Activated B cell treated with CpG ODN at 0.5 μM for 24 hours (primary cell): ENCODE measurements around the gene TBXA2R. TPM values are rescaled to one million over a fixed set of nuclear protein-coding genes. Genes with fewer than 3 reads are reported as not detected.
"Not testable (repeated sequence)": the region's sequence is repeated elsewhere in the genome, so short reads cannot be mapped to it uniquely, and the experiment has no call there.

Experiments
- ATAC-seq: fragments of 200-7000 bp; cut with Tn5 transposase; one replicate; pipeline ENCODE4 v1.10.0; 2021; ENCODE audit warnings: low read depth, mild to moderate bottlenecking, moderate library complexity
- CTCF ChIA-PET: fragments of 350-600 bp; sonication (Branson Sonifier 250); formaldehyde crosslinking; loops from one replicate; lab custom pipeline; 2021; ENCODE audit warnings: antibody characterized with exemption; lab: Charles Lee
- POLR2A ChIA-PET: fragments of 350-600 bp; sonication (Branson Sonifier 250); formaldehyde crosslinking; loops from one replicate; lab custom pipeline; 2021; ENCODE audit warnings: antibody characterized with exemption; lab: Charles Lee
- DNase-seq: peaks from one replicate; pipeline ENCODE4 v3.0.0; 2022
- H3K27ac Mint-ChIP-seq: one replicate; pipeline ENCODE4 v1.8.0; 2020; ENCODE audit warnings: mixed read lengths
- H3K27me3 Mint-ChIP-seq: one replicate; pipeline ENCODE4 v1.8.0; 2021; ENCODE audit warnings: mixed read lengths
- H3K36me3 Mint-ChIP-seq: one replicate; pipeline ENCODE4 v1.8.0; 2021; ENCODE audit warnings: low read depth, mixed read lengths
- H3K4me1 Mint-ChIP-seq: one replicate; pipeline ENCODE4 v1.8.0; 2021; ENCODE audit warnings: mixed read lengths
- H3K4me3 Mint-ChIP-seq: one replicate; pipeline ENCODE4 v1.8.0; 2020; ENCODE audit warnings: mild to moderate bottlenecking, mixed read lengths
- H3K9me3 Mint-ChIP-seq: one replicate; pipeline ENCODE4 v1.8.0; 2020; ENCODE audit warnings: mixed read lengths
- CTCF ChIP-seq: fragments of 200-600 bp; IDR thresholded peaks from one replicate; pipeline ENCODE4 v1.8.0; 2022; ENCODE audit warnings: antibody characterized with exemption, mild to moderate bottlenecking
- intact Hi-C: fragments of 100-400 bp; cut with micrococcal nuclease; formaldehyde crosslinking; loops from one replicate; pipeline ENCODE4 v1.15.1; 2024
- total RNA-seq: library from RNA; stranded (reverse); gene quantifications from 2 replicates; pipeline ENCODE4 v1.2.3, GENCODE V29; 2022

TBXA2R gene
- total RNA-seq, 1 donor from 2014 or later = 0.47 TPM

DNA sequence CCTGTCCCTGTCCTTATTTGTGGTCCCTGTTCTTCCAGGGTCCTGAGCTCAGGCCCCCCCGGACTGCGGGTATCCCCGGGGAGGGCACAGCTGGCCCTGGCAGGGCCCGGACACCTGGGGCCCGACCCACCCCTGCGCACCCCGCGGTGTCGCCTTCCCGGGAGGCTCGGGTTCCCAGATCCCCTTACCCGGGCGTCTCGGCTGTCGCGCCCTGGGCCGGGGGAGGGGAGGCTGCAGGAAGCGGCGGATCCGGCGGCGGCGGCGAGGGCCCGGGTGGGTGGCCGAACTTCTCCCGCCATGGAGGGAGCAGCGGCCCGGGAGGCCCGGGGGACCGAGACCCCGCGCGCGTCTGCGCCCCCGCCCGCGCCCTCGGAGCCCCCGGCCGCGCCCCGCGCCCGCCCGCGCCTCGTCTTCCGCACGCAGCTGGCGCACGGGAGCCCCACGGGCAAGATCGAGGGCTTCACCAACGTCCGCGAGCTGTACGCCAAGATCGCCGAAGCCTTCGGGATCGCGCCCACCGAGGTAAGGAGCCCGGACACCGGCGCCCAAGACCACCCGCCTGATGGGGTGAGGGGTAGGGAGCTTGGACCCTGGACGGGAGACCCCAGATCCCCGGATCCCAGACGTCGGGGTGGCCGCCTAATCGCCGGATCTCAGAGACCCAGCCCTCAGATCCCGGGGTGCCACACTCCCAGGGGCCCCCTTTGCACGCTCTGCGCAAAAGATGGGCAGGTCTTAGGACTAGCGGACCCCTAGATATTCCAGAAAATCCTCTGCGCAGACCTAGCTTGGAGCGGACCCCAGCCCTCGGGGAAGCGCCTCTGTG, 21.2 kb downstream of the TBXA2R start, which contains the start of gene GIPC3:
TSS of gene GIPC3 (plus strand) at position 178 of the 826 bp plus-strand sequence. CDS start at position 298, 120 bp downstream.
- H3K4me3 Mint-ChIP-seq = peak within 1 kb of the TSS; percentile 48
- TF ChIP-seq CTCF = no peak
- H3K36me3 Mint-ChIP-seq = no peaks in the 10 kb centered on the region
- intact Hi-C loops = loop anchor here (1.0 kb wide), 2 partner anchors 33 to 121 kb away; no protein-coding TSS in a partner anchor
- H3K27me3 Mint-ChIP-seq = peaks cover 2% of the 10 kb centered on the region
- ChIA-PET CTCF (interaction anchor here (1.1 to 3.1 kb wide), 5 partner anchors 28 to 121 kb away, joined by 3 to 15 read pairs (median 3); partner anchors contain the start of gene MFSD12), POLR2A (no interaction called here)
- DNase-seq (peak; percentile 26), ATAC-seq (peak; percentile 25)
- no peaks in the 10 kb centered on the region for H3K9me3 Mint-ChIP-seq
- H3K27ac Mint-ChIP-seq = no peak within 1 kb of the TSS
- H3K4me1 Mint-ChIP-seq = no peaks in the 10 kb centered on the region

- ChIA-PET POLR2A (interaction anchor here (0.6 kb wide), 1 partner anchor 23 kb away, joined by 4 read pairs; no protein-coding TSS in a partner anchor), CTCF (interaction anchor here (1.2 to 3.1 kb wide), 2 partner anchors 27 to 39 kb away, joined by 3 to 15 read pairs; partner anchors contain the start of gene MFSD12)
- H3K9me3 Mint-ChIP-seq, DNase-seq, H3K36me3 Mint-ChIP-seq, H3K27ac Mint-ChIP-seq, ATAC-seq, H3K27me3 Mint-ChIP-seq, H3K4me1 Mint-ChIP-seq, H3K4me3 Mint-ChIP-seq, intact Hi-C loops: not testable (repeated sequence)
Observed at GRCh38 chr19:3584036-3584802, 22.5 kb downstream of the TBXA2R start.

GRCh38 chr19:3581792-3582191, 24.9 kb downstream of the TBXA2R start:
- H3K9me3 Mint-ChIP-seq, H3K36me3 Mint-ChIP-seq, H3K4me3 Mint-ChIP-seq, ATAC-seq, CTCF ChIA-PET, intact Hi-C loops, H3K4me1 Mint-ChIP-seq, H3K27ac Mint-ChIP-seq, H3K27me3 Mint-ChIP-seq, DNase-seq, POLR2A ChIA-PET: not testable (repeated sequence)

DNA sequence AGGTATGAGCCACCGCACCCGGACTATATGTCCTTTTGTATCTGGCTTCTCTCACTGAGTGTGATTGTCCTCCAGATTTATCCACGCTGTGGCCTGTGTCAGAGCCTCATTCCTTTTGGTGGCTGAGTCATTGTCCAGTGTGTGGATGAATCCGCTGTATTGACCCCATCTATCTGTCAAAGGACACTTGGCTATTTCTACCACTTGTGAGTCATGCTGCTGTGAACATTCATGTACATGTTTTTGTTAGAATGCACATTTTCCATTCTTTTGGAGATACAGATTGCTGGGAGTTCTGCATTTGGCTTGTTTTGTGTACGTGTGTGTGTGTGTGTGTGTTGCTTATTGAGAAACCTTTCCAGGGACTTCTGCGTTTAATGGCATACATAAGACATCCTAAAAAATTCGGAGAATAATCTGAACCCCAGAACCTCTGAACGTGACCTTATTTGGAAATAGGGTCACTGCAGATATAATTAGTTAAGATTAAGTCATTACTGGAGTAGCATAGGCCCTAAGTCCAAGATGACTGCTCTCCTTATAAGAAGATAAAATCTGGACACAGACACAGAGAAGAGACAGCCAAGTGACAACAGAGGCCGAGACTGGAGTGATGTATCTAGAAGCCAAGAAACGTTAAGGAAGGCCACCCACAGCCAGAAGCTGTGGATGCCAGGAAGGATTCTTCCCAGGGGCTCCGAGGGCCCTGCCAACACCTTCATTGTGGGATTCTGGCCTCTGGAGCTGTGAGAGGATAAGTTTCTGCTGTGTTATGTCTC, 26.3 kb downstream of the TBXA2R start:
- intact Hi-C loops = no loop called here
- H3K27me3 Mint-ChIP-seq = peaks cover 2% of the 10 kb centered on the region
- ATAC-seq (no peak), DNase-seq (no peak)
- TF ChIP-seq CTCF = no peak
- no peaks in the 10 kb centered on the region for H3K9me3 Mint-ChIP-seq
- CTCF ChIA-PET = no interaction called here
- peaks cover 1% of the 10 kb centered on the region for H3K4me1 Mint-ChIP-seq
- H3K36me3 Mint-ChIP-seq = peaks cover 5% of the 10 kb centered on the region
- H3K4me3 Mint-ChIP-seq = no peak overlapping the region
- POLR2A ChIA-PET = no interaction called here
- no peak overlapping the region for H3K27ac Mint-ChIP-seq

DNA sequence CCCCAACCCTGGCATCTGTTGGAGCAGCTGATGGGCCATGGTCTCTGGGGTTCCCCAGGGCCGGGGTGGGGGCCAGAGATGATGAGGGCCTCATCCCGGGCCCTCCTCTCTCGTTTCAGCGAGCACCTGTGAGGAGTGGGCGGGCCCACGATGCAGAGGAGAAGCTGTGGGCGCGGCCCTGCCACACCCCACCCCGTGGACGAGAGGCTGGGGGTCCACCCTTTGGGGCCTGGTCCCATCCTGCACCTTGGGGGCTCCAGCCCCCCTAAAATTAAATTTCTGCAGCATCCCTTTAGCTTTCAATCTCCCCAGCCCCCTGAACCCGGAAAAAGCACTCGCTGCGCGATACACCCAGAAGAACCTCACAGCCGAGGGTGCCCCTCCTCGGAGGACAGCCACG, 28.3 kb downstream of the TBXA2R start:
- intact Hi-C loops = loop anchor here (10.0 kb wide), 1 partner anchor 394 kb away; the partner anchor contains the start of gene NCLN
- TF ChIP-seq CTCF = no peak

More for the DNA sequence above, 28.3 kb downstream of the TBXA2R start:
- peaks cover 2% of the 10 kb centered on the region for H3K27me3 Mint-ChIP-seq
- no peak overlapping the region for H3K27ac Mint-ChIP-seq
- H3K36me3 Mint-ChIP-seq = peaks cover 11% of the 10 kb centered on the region
- POLR2A ChIA-PET = no interaction called here
- DNase-seq (no peak), ATAC-seq (no peak)
- CTCF ChIA-PET = no interaction called here
- H3K4me3 Mint-ChIP-seq = no peak overlapping the region
- no peaks in the 10 kb centered on the region for H3K9me3 Mint-ChIP-seq
- H3K4me1 Mint-ChIP-seq = peaks cover 8% of the 10 kb centered on the region
